Measurements from ENCODE around the gene CLTB. TPM values are rescaled to one million over a fixed set of nuclear protein-coding genes. Genes with fewer than 3 reads are reported as not detected.

Gene CLTB
- total and polyA plus RNA-seq, 2 of the 13 experiments (the other 11 are each of a cell fraction or from before 2014, with no cell fraction given), result 23.3 to 33.8 TPM

DNA sequence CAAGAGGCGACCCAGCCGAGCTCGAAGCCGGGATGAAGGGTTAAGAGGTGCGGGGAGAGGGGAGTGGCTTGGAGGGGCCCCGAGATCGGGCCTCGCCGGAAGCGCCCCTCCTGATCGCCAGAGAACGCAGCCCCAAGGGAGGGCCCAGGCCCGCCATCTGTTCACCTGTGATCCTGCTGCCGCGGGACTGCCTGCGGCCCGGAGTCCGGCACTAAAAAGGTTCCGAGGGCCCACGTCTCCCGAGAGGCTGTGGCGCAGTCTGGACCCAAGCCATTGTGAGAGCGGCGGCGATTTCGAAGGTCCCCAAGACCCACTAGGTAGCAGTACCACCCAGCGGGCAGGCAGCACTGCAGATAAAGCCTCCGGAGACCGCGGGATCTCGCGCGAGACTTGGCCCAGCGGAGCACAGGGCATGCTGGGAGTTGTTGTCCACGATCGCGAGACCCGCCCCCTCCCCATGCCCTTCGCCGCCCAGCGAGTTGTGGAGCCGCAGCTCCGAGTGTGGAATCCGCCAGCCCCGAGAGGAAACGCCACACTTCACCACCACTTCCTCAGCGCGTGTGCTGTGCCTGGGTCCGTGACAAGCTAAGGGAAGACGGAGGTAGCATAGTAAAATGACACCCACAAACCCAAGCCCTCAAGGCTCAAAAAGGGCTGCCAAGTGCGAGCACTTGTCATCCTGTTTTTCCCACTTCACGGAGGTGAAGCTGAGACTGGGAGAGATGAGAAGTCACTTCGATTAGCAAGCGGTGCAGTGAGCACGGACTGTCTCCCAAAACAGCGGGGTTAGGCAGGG, 54.7 kb downstream of the CLTB start, which contains the start of gene KIAA1191 (continued):
- TF ChIP-seq, protein P1, sequence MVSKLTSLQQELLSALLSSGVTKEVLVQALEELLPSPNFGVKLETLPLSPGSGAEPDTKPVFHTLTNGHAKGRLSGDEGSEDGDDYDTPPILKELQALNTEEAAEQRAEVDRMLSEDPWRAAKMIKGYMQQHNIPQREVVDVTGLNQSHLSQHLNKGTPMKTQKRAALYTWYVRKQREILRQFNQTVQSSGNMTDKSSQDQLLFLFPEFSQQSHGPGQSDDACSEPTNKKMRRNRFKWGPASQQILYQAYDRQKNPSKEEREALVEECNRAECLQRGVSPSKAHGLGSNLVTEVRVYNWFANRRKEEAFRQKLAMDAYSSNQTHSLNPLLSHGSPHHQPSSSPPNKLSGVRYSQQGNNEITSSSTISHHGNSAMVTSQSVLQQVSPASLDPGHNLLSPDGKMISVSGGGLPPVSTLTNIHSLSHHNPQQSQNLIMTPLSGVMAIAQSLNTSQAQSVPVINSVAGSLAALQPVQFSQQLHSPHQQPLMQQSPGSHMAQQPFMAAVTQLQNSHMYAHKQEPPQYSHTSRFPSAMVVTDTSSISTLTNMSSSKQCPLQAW (CRISPR knock-in tag; IDR thresholded peaks at IDR 0.05), result peak; percentile 45; the same call in 1 of the 2 replicates
- TF ChIP-seq SNRNP70 (IDR thresholded peaks at IDR 0.05; ENCODE audit: low read depth, low read length) (no peak), ZNF792 (CRISPR knock-in tag; IDR thresholded peaks at IDR 0.05) (peak; percentile 82; the same call in 1 of the 2 replicates), NFKBIZ (CRISPR knock-in tag; IDR thresholded peaks at IDR 0.05) (no peak), TEF (CRISPR knock-in tag; IDR thresholded peaks at IDR 0.05) (no peak; the same call in 1 of the 2 replicates), ZNF589 (CRISPR knock-in tag; conservative IDR thresholded peaks at IDR 0.05) (no peak), ZNF674 (CRISPR knock-in tag; IDR thresholded peaks at IDR 0.05; ENCODE audit: low read depth) (no peak), ZNF607 (CRISPR knock-in tag; IDR thresholded peaks at IDR 0.05; ENCODE audit: borderline replicate concordance) (peak; percentile 79; the same call in 1 of the 2 replicates), ZNF333 (CRISPR knock-in tag; IDR thresholded peaks at IDR 0.05; ENCODE audit: borderline replicate concordance) (no peak), ATF7-NPFF (CRISPR knock-in tag; IDR thresholded peaks at IDR 0.05; ENCODE audit: low read depth) (peak; percentile 49; the same call in 1 of the 2 replicates), FOXK2 (IDR thresholded peaks at IDR 0.05) (no peak), HNRNPL (IDR thresholded peaks at IDR 0.05; ENCODE audit: low read depth, low read length) (no peak), EHMT2 (IDR thresholded peaks at IDR 0.05; ENCODE audit: borderline replicate concordance, low read depth, low read length) (no peak), TERF1 (CRISPR knock-in tag; IDR thresholded peaks at IDR 0.05) (no peak), JUN (CRISPR knock-in tag; IDR thresholded peaks at IDR 0.05) (0 out of 2 replicates have a peak, but pooled peaks have one; percentile 42), PHF20 (CRISPR knock-in tag; IDR thresholded peaks at IDR 0.05) (peak; percentile 76), ZFY (CRISPR knock-in tag; IDR thresholded peaks at IDR 0.05) (peak; percentile 98)
- TF ChIP-seq, protein P2, sequence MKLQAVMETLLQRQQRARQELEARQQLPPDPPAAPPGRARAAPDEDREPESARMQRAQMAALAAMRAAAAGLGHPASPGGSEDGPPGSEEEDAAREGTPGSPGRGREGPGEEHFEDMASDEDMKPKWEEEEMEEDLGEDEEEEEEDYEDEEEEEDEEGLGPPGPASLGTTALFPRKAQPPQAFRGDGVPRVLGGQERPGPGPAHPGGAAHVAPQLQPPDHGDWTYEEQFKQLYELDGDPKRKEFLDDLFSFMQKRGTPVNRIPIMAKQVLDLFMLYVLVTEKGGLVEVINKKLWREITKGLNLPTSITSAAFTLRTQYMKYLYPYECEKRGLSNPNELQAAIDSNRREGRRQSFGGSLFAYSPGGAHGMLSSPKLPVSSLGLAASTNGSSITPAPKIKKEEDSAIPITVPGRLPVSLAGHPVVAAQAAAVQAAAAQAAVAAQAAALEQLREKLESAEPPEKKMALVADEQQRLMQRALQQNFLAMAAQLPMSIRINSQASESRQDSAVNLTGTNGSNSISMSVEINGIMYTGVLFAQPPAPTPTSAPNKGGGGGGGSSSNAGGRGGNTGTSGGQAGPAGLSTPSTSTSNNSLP (IDR thresholded peaks at IDR 0.05; ENCODE audit: low read depth, low read length), result no peak
- TF ChIP-seq, protein P3, sequence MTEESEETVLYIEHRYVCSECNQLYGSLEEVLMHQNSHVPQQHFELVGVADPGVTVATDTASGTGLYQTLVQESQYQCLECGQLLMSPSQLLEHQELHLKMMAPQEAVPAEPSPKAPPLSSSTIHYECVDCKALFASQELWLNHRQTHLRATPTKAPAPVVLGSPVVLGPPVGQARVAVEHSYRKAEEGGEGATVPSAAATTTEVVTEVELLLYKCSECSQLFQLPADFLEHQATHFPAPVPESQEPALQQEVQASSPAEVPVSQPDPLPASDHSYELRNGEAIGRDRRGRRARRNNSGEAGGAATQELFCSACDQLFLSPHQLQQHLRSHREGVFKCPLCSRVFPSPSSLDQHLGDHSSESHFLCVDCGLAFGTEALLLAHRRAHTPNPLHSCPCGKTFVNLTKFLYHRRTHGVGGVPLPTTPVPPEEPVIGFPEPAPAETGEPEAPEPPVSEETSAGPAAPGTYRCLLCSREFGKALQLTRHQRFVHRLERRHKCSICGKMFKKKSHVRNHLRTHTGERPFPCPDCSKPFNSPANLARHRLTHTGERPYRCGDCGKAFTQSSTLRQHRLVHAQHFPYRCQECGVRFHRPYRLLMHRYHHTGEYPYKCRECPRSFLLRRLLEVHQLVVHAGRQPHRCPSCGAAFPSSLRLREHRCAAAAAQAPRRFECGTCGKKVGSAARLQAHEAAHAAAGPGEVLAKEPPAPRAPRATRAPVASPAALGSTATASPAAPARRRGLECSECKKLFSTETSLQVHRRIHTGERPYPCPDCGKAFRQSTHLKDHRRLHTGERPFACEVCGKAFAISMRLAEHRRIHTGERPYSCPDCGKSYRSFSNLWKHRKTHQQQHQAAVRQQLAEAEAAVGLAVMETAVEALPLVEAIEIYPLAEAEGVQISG (CRISPR knock-in tag; IDR thresholded peaks at IDR 0.05), result peak; percentile 90
- TF ChIP-seq, protein P4, sequence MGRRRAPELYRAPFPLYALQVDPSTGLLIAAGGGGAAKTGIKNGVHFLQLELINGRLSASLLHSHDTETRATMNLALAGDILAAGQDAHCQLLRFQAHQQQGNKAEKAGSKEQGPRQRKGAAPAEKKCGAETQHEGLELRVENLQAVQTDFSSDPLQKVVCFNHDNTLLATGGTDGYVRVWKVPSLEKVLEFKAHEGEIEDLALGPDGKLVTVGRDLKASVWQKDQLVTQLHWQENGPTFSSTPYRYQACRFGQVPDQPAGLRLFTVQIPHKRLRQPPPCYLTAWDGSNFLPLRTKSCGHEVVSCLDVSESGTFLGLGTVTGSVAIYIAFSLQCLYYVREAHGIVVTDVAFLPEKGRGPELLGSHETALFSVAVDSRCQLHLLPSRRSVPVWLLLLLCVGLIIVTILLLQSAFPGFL (CRISPR knock-in tag; IDR thresholded peaks at IDR 0.05), result 0 out of 2 replicates have a peak, but pooled peaks have one; percentile 22

Data from HepG2 (cell line).